NCI-H2227 treated with DMSO at 0.1 percent for 48 hours (cell line): ENCODE measurements around the gene TM9SF1.
A peak's percentile ranks its signal among the peaks of the same experiment; 100 is the strongest.

Experiments used
- DNase-seq: peaks from one replicate; lab custom pipeline; 2025; lab: John Stamatoyannopoulos, UW

Gene TM9SF1

DNA sequence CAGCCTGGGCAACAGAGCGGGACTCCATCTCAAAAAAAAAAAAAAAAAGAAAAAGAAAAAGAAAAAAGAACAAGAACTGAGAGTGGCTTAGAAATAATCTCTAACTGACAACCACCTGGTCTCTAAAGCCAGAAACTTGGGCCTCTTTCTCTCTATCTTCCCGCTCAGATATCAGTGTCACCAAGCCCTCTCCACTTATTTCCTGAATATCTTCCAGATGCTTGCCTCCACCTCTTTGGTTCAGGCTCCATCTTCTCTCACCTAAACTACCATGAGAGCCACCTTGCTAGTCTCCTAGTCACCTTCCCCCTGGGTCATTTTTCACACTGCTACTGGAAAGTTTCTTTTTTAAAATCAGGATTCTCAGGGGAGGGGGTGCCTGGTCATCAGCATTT is 1.8 kb upstream of the TM9SF1 start:
- no peak for DNase-seq

- DNase-seq = no peak
Measured at GRCh38 chr14:24196071-24197055, 1.1 kb upstream of the TM9SF1 start.

GRCh38 chr14:24194873-24195185 is 412 bp downstream of the TM9SF1 start:
- no peak for DNase-seq

DNA sequence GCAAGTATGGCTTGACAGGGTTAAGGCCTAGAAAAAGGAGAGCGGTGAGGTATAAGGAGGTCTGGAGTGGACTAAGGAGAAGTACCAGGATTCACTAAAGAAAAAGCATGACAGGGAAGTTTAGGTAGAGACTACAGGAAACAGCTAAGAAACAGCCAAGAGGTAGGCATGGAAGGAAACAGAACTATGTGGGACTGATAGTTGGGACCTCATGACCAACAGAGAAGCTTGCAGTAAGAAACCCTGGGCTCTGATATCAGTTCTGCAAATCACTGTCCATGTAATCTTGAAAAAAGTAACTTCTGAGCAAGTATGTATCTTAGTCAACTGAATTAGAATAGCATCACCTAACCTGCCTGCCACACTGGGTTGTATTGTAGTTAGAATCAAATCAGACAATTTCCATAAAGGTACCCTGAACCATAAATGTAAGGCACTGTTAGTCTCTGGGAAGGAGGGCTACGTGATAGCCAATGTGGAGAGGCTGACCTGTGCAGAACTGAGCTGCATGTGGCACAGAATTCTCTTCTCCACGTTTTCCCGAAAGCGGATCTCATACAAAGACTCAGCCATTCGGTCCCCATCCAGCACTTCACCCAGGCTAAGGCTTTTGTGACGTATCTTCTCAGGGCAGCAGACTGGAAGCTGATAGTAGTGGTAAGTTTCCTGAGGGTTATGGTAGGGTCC is 912 bp downstream of the TM9SF1 start:
- no peak for DNase-seq

GRCh38 chr14:24192933-24193332 is 2.3 kb downstream of the TM9SF1 start:
- DNase-seq = no peak

DNA sequence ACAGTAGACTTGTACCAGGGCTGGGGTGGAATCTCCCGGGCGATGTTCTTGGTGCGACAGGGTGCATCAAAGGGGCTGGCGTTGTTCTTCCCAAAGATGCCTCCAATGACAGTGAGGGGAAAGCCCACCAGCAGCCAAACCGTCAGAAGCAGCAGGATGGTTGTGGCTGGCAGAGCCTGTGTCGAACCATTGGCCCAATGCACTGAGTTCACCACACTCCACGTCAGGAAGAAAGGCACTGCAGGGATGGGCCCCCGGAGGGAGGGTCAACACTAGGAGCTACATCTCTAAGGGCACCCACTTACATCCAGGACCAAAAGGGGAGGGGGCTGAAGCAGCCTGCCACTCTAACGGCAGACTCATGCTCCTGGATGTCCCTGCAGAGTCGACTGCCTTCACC is 4.8 kb downstream of the TM9SF1 start:
- DNase-seq = no peak

DNA sequence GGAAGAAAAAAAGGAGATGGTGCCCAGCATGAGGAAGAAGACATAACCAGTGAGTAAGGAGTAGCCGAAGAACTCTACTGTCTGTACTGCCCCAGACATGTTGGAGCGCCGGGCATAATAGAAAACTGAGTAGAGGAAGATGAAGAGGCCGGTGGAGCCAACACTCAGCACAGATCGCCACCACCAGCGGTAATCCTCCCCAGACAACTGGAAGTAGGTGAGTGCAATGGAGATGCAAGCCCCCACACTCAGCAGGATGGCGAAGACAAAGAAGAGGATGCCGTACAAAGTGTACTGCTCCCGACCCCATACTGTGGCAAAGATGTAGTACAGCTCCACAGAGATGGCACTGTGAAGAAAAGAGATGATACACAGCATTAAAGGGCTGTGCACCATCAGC is 5.8 kb downstream of the TM9SF1 start:
- DNase-seq = no peak

DNA sequence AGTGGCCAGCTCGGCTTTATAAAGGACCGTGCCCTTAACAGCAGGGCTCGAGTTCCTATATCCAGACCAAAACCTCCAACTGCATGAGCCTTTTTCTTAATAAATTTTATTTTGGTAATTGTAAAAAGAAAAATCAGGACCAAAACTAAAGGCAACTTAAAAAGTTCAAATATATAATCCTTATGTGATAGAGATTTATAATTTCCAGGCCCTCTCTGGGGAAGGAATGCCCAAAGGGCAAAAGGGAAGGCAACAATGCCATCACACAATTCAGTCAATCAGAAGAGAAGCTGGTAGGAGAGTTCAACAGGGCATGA is 6.2 kb downstream of the TM9SF1 start:
- no peak for DNase-seq

DNA sequence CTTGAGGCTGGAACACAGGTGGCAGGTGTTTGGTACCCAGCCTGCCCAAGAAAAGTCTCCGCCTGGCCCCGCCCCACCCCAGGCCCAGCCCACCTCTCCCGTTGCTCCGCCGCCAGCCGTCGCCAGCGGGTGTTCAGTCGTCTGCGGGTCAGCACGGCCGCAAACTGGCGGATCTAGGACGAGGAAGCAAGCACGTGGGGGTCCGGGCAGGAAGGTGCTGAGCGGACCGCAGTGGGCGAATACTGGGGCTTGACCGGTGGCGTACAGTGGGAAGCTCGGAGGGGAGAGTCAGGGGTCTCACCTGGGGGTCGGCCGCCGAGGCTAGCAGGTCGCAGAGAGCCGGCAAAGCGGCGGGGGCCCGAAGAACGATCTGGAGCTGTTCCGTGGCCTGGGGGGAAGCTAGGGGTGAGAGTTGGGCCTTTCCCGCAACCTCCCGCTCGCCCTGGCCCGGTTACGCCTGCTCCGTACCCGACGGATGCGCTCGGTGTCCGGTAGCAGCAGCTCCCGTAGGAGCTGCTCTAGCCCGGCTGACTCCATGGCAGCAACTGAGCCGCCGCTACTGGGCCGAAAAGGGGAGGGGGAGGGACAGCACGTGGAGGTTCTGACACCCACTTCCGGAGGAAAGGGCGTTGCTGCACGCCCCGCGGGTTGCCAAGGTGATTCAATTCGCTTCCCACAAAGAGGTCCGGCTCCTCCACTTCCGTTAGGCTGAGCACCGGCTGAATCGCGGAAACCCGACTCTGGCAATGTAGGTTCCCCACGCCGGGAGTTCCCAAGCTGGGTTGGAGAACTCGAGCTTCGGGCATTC is 6.8 kb downstream of the TM9SF1 start, which contains the start of gene IPO4:
TSS of gene IPO4 (minus strand) at position 566 of the 808 bp plus-strand sequence. CDS start at position 537, 29 bp downstream.
- DNase-seq = peak; percentile 92

GRCh38 chr14:24187539-24187915 is 7.7 kb downstream of the TM9SF1 start:
- DNase-seq = no peak

- no peak for DNase-seq
Measured at GRCh38 chr14:24186831-24187538, 8.3 kb downstream of the TM9SF1 start.

DNA sequence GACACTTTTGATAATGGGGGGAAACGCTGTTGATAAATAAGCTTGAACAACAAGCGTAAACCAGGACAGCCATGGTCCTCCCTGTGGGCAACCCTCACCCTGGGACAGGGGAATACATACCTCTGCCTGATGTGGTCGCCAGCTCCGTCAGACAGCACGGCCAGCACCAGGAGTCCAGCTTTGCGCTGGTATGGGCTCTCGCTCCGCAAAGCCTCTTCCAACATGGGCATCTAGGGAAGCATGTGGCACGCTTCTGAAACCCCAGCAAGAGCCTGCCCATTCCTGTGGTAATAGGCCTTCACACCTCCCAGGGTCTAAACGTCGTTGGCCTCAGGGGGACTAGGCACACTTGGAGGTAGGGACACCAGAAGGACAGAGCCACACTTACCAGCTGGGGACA is 9.5 kb downstream of the TM9SF1 start:
- DNase-seq = no peak

GRCh38 chr14:24185026-24185425 is 10.2 kb downstream of the TM9SF1 start:
- DNase-seq = no peak

DNA sequence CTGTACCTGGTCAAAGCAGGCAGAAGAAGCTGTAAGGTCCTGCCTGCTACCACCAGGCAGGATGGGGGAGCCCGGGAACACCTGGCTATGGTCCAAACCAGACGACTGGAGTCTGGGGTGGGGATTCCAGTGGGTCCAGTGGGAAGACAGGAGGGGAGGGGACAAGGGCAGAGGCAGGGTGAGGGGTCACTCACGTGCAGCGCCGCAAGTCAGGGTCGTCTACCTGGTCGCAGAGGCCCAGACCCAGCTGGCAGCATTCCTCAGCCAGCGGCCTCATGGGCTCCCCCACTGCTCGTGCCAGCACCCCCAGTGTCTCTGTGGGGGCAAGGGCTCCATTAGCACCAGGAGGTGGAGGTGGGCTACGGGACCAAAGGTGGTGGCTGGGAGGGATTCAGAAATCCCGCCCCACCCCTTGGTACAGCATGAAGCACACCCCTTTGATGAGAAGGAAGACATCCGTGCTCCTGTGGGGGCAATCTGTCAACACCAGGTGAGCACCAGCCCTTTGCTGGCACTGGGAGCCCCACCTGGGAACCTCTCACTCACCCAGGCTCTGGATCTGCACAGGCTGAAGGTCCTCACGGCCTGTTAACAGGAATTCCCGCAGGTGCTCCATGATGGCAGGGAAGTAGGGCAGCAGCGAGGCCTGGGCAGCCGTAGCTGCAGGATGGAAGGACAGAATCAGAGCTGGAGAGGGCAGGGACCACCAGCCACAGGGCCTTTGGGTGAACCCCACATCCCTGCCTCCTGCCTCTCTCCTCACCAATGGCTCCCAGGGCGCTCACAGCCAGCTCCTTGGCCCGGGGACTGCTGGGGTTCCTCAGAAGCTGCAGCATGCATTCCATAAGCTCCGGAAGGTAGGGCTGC is 10.9 kb downstream of the TM9SF1 start:
- no peak for DNase-seq

DNA sequence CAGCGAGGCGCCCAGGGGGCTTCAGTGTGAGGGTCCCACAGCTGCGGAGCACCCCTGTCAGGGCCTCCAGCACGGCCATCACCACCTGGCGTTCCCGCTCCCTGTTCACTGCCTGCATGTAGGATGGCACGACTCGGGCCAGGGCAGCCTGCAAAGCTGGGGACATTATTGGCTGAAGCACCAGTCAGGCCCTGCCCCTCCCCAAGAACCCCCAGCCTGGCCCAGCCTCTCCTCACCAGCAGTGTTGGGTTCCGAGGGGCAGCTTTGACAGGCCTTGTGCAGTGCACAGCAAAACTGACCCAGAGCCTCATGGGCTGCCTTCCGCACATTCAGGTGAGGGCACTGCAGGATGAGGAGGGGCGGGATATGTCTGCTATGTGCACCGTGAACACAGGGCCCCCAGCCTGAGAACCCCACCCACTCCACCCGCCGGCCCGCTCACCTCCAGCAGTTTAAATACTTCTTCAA is 12.2 kb downstream of the TM9SF1 start:
- DNase-seq = no peak

- DNase-seq = no peak
Measured at GRCh38 chr14:24182110-24182882, 12.9 kb downstream of the TM9SF1 start.

DNA sequence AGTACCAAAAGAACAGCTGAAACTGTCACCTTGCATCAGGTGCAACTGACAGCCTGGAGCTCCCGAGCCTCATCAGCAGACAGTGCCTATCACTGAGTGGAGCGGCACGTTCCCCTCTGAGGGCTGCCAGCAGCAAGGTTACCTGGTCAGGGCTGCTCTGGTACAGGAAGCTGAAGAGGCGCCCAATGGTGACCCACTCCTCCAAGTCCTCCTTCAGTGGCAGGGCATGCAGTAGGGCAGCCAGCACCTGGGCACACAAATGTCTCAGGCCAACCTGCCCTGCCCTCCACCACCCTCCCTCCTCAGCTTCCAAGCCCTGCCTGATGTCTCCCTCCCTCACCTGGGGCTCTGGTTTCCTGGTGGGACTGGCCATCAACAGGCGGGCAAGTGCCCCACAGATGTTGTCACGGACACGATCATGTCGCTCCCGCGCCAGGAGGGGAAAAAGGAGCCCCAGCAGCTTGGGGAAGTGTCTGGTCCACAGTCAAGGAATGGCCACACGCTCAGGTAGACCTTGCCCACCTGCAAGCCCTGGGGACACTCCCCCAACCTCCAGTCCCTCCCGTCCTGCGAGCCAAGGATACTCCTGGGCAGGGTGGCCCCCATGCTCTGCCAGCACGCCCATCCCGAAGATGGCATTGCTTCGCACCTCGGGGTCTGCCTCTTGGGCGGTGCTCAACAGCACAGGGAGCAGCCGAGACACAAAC is 13.7 kb downstream of the TM9SF1 start:
- DNase-seq = no peak

GRCh38 chr14:24179961-24180796 is 15.1 kb downstream of the TM9SF1 start:
- DNase-seq = no peak
